HTERT RPE-1 (cell line): ENCODE data around the gene LRRC71.

Experiments used
- in situ Hi-C: fragments of 300-500 bp; cut with MboI; formaldehyde crosslinking; loops from 4 replicates; pipeline ENCODE4 v1.14.3; 2020; ENCODE audit warnings: low sequenced_read_pairs

Gene LRRC71

GRCh38 chr1:156920233-156921052 lies at the start of gene LRRC71:
Gene LRRC71, plus strand, starts transcription at chr1:156920632. Its CDS starts 172 bp downstream, at chr1:156920804.
- in situ Hi-C loops, result no loop called here

GRCh38 chr1:156873659-156874058 lies 46.8 kb upstream of the LRRC71 start:
- in situ Hi-C loops, result no loop called here

- in situ Hi-C loops, result no loop called here
These were observed 46.3 kb upstream of the LRRC71 start for GRCh38 chr1:156874142-156874541.

GRCh38 chr1:156874572-156875340 lies 45.7 kb upstream of the LRRC71 start:
- in situ Hi-C loops, result no loop called here

- in situ Hi-C loops, result no loop called here
These were observed 45.2 kb upstream of the LRRC71 start for GRCh38 chr1:156875341-156875615.

GRCh38 chr1:156876281-156876680 lies 44.2 kb upstream of the LRRC71 start:
- in situ Hi-C loops, result no loop called here

GRCh38 chr1:156877433-156878170 lies 42.8 kb upstream of the LRRC71 start:
- in situ Hi-C loops, result no loop called here

- in situ Hi-C loops, result no loop called here
These were observed 40.6 kb upstream of the LRRC71 start for GRCh38 chr1:156879876-156880275.

GRCh38 chr1:156880473-156880872 lies 40.0 kb upstream of the LRRC71 start:
- in situ Hi-C loops, result no loop called here

- in situ Hi-C loops, result no loop called here
These were observed 39.3 kb upstream of the LRRC71 start for GRCh38 chr1:156881101-156881500.

GRCh38 chr1:156881663-156882062 lies 38.8 kb upstream of the LRRC71 start:
- in situ Hi-C loops, result no loop called here

- in situ Hi-C loops, result no loop called here
These were observed 37.9 kb upstream of the LRRC71 start for GRCh38 chr1:156882543-156882942.

- in situ Hi-C loops, result no loop called here
These were observed 36.5 kb upstream of the LRRC71 start for GRCh38 chr1:156883919-156884318.

- in situ Hi-C loops, result no loop called here
These were observed 35.8 kb upstream of the LRRC71 start for GRCh38 chr1:156884560-156885184.

- in situ Hi-C loops, result no loop called here
These were observed 35.1 kb upstream of the LRRC71 start for GRCh38 chr1:156885314-156885713.

- in situ Hi-C loops, result no loop called here
These were observed 34.5 kb upstream of the LRRC71 start for GRCh38 chr1:156885880-156886355.

- in situ Hi-C loops, result no loop called here
These were observed 33.7 kb upstream of the LRRC71 start for GRCh38 chr1:156886583-156887281.

- in situ Hi-C loops, result no loop called here
These were observed 33.1 kb upstream of the LRRC71 start for GRCh38 chr1:156887317-156887716.

GRCh38 chr1:156887734-156888133 lies 32.7 kb upstream of the LRRC71 start:
- in situ Hi-C loops, result no loop called here

GRCh38 chr1:156889802-156890580 lies 30.4 kb upstream of the LRRC71 start:
- in situ Hi-C loops, result no loop called here
